ENCODE results near the gene EP400.

Gene EP400

GRCh38 chr12:131939007-131939406 is 10.7 kb upstream of the EP400 start:
- no peak for DNase-seq (ENCODE audit: low spot score)

DNA sequence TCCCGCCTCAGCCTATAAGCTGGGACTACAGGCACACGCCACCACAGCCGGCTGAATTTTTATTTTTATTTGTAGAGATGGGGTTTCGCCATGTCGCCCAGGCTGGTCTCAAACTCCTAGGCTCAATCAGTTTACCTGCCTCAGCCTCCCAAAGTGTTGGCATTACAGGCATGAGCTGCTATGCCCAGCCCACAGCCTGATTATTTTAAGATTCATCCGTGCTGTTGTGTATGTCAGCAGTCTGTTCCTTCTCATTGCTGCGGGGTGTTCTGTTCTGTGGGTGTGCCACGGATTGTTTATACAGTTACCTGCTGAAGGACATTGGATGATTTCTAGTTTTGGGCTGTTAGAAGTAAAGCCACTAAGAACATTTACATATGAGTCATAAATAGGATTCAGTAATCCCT is 9.6 kb upstream of the EP400 start:
- TF ChIP-seq, protein P1, sequence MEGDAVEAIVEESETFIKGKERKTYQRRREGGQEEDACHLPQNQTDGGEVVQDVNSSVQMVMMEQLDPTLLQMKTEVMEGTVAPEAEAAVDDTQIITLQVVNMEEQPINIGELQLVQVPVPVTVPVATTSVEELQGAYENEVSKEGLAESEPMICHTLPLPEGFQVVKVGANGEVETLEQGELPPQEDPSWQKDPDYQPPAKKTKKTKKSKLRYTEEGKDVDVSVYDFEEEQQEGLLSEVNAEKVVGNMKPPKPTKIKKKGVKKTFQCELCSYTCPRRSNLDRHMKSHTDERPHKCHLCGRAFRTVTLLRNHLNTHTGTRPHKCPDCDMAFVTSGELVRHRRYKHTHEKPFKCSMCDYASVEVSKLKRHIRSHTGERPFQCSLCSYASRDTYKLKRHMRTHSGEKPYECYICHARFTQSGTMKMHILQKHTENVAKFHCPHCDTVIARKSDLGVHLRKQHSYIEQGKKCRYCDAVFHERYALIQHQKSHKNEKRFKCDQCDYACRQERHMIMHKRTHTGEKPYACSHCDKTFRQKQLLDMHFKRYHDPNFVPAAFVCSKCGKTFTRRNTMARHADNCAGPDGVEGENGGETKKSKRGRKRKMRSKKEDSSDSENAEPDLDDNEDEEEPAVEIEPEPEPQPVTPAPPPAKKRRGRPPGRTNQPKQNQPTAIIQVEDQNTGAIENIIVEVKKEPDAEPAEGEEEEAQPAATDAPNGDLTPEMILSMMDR (conservative IDR thresholded peaks at IDR 0.05; ENCODE audit: low read depth): no peak
- peak overlapping the region; percentile 32; the same call in 1 of the 2 replicates for H3K27ac ChIP-seq
- DNase-seq (ENCODE audit: low spot score): no peak
- ChIA-PET POLR2A (ENCODE audit: low non-redundant PET) (no interaction called here), CTCF (no interaction called here)

More at GRCh38 chr12:131939007-131939406, 10.7 kb upstream of the EP400 start:
- CTCF ChIA-PET: no interaction called here
- TF ChIP-seq, protein P1 (conservative IDR thresholded peaks at IDR 0.05; ENCODE audit: low read depth): no peak
- POLR2A ChIA-PET (ENCODE audit: low non-redundant PET): no interaction called here
- no peak overlapping the region for H3K27ac ChIP-seq

DNA sequence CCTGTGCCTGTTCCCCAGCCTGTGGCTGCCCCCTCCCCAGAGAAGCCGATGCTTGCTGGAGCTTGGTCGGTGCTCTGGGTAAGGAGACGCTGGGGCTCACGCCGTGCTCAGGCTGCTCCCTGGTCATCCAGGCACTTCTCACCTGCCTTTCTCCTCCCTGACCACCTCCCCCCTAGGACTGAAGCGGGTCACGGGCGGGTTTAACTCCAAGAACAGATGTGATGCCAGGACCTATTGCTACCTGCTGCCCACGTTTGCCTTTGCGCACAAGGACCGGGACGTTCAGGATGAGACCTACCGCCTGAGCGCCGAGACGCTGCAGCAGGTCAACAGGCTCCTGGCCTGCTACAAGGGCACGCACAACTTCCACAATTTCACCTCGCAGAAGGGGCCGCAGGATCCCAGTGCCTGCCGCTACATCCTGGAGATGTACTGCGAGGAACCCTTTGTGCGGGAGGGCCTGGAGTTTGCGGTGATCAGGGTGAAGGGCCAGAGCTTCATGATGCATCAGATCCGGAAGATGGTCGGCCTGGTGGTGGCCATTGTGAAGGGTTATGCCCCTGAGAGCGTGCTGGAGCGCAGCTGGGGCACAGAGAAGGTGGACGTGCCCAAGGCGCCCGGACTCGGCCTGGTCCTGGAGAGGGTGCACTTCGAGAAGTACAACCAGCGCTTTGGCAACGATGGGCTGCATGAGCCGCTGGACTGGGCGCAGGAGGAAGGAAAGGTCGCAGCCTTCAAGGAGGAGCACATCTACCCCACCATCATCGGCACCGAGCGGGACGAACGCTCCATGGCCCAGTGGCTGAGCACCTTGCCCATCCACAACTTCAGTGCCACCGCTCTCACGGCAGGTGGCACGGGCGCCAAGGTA is 8.4 kb upstream of the EP400 start:
- ChIA-PET CTCF (no interaction called here), POLR2A (ENCODE audit: low non-redundant PET) (no interaction called here)
- TF ChIP-seq, protein P1 (conservative IDR thresholded peaks at IDR 0.05; ENCODE audit: low read depth): no peak
- DNase-seq (ENCODE audit: low spot score): no peak
- no peak overlapping the region for H3K27ac ChIP-seq

GRCh38 chr12:131941987-131942341 is 7.8 kb upstream of the EP400 start:
- ChIA-PET POLR2A (ENCODE audit: low non-redundant PET) (no interaction called here), CTCF (no interaction called here)
- H3K27ac ChIP-seq: no peak overlapping the region
- TF ChIP-seq, protein P1 (conservative IDR thresholded peaks at IDR 0.05; ENCODE audit: low read depth): no peak
- DNase-seq (ENCODE audit: low spot score): no peak

- TF ChIP-seq, protein P1 (conservative IDR thresholded peaks at IDR 0.05; ENCODE audit: low read depth): no peak
- no peak overlapping the region for H3K27ac ChIP-seq
- ChIA-PET POLR2A (ENCODE audit: low non-redundant PET) (no interaction called here), CTCF (no interaction called here)
- no peak for DNase-seq (ENCODE audit: low spot score)
These were observed 7.1 kb upstream of the EP400 start for GRCh38 chr12:131942671-131943070.

- TF ChIP-seq, protein P1 (conservative IDR thresholded peaks at IDR 0.05; ENCODE audit: low read depth): no peak
- CTCF ChIA-PET: no interaction called here
- POLR2A ChIA-PET (ENCODE audit: low non-redundant PET): no interaction called here
- no peak overlapping the region for H3K27ac ChIP-seq
- no peak for DNase-seq (ENCODE audit: low spot score)
These were observed 6.4 kb upstream of the EP400 start for GRCh38 chr12:131943389-131943788.

Measured in RWPE1 (cell line).